OCI-LY7 (cell line): ENCODE results near the gene OXCT1. TPM values are rescaled to one million over a fixed set of nuclear protein-coding genes. Genes with fewer than 3 reads are reported as not detected.

ENCODE experiments used
- BruUV-seq: library from RNA; stranded (reverse); fragments of 400-500 nt; replicated peaks from 2 replicates; lab custom pipeline; 2021; lab: Mats Ljungman, UMichigan
- CTCF ChIA-PET: fragments of 300-600 bp; sonication (Branson Sonifier 250); formaldehyde crosslinking; loops from one replicate; lab custom pipeline; 2022; ENCODE audit warnings: antibody characterized with exemption; ENCODE audit not compliant: unreplicated experiment; lab: Charles Lee
- POLR2A ChIA-PET: fragments of 300-600 bp; sonication (Branson Sonifier 250); formaldehyde crosslinking; loops from one replicate; lab custom pipeline; 2022; ENCODE audit warnings: antibody characterized with exemption; lab: Charles Lee
- DNase-seq: peaks from one replicate; pipeline ENCODE4 v3.0.0-alpha.2; 2015; ENCODE audit warnings: low spot score
- H2AFZ ChIP-seq: fragments of 200-600 bp; sonication (generic), shearing (Covaris generic); 2 replicates; pipeline ENCODE4 v1.6.1; 2014; ENCODE audit warnings: mild to moderate bottlenecking, antibody characterized with exemption, low read length, moderate library complexity
- H3K27ac ChIP-seq: fragments of 200-600 bp; sonication (generic); 2 replicates; pipeline ENCODE4 v1.5.1; 2014; ENCODE audit warnings: mixed run types, low read depth, mild to moderate bottlenecking, moderate library complexity, low read length, inconsistent platforms; ENCODE audit not compliant: poor library complexity, severe bottlenecking
- H3K36me3 ChIP-seq: fragments of 200-600 bp; sonication (generic); 2 replicates; pipeline ENCODE4 v1.6.1; 2014; ENCODE audit warnings: mild to moderate bottlenecking, antibody characterized with exemption, low read length, moderate library complexity, mixed read lengths; ENCODE audit not compliant: insufficient read depth
- H3K4me1 ChIP-seq: fragments of 200-600 bp; sonication (generic); 2 replicates; pipeline ENCODE4 v1.5.1; 2014; ENCODE audit warnings: mild to moderate bottlenecking, low read length; ENCODE audit not compliant: insufficient read depth, poor library complexity, severe bottlenecking
- H3K4me2 ChIP-seq: fragments of 200-600 bp; sonication (generic); 2 replicates; pipeline ENCODE4 v1.6.1; 2014; ENCODE audit warnings: mild to moderate bottlenecking, low read length
- H3K4me3 ChIP-seq: fragments of 200-600 bp; sonication (generic); 2 replicates; pipeline ENCODE4 v1.5.1; 2014; ENCODE audit warnings: mild to moderate bottlenecking, low read depth, low read length; ENCODE audit not compliant: poor library complexity, severe bottlenecking
- H3K79me2 ChIP-seq: fragments of 200-600 bp; sonication (generic); 2 replicates; pipeline ENCODE4 v1.6.1; 2016; ENCODE audit warnings: low read depth, mild to moderate bottlenecking, low read length, moderate library complexity, mixed read lengths; ENCODE audit not compliant: insufficient read depth
- H3K9me2 ChIP-seq: fragments of 200-600 bp; sonication (generic); 2 replicates; pipeline ENCODE4 v1.6.1; 2016; ENCODE audit warnings: mild to moderate bottlenecking, low read length, mixed read lengths; ENCODE audit not compliant: insufficient read depth
- H3K9me3 ChIP-seq: fragments of 200-600 bp; sonication (generic); 2 replicates; pipeline ENCODE4 v1.6.1; 2014; ENCODE audit warnings: mild to moderate bottlenecking, mixed run types, low read length, mixed read lengths
- H4K20me1 ChIP-seq: fragments of 200-600 bp; sonication (generic); 2 replicates; pipeline ENCODE4 v1.6.1; 2014; ENCODE audit warnings: mild to moderate bottlenecking, antibody characterized with exemption, low read length, moderate library complexity, mixed read lengths; ENCODE audit not compliant: insufficient read depth
- EZH2phosphoT487 ChIP-seq: fragments of 200-600 bp; sonication (generic); IDR thresholded peaks from 2 replicates; pipeline ENCODE4 v1.6.1; 2018; ENCODE audit warnings: low read depth, borderline replicate concordance, mild to moderate bottlenecking, mixed run types, antibody characterized with exemption, low read length, moderate library complexity, mixed read lengths
- intact Hi-C: fragments of 100-400 bp; cut with micrococcal nuclease; formaldehyde crosslinking; loops from one replicate; pipeline ENCODE4 v1.10.0; 2022; ENCODE audit not compliant: unreplicated experiment
- total RNA-seq, 2 experiments: library from RNA; depleted of rRNA in 1 of 2; stranded (reverse); fragments of >200 nt in 1 of 2; shearing (Covaris generic) in 1 of 2; gene quantifications; 2 replicates each; pipeline ENCODE4 v1.2.3, GENCODE V29; 2014 to 2022
- TF ChIP-seq, protein P1 (sequence below): fragments of 200-600 bp; sonication (generic); conservative IDR thresholded peaks from 2 replicates; pipeline ENCODE4 v1.5.1; 2014; ENCODE audit warnings: mild to moderate bottlenecking, antibody characterized with exemption, low read length, moderate library complexity, mixed read lengths

OXCT1 gene
- total RNA-seq, 2 experiments from 2014 or later: 27.0 to 43.4 TPM

- H3K9me2 ChIP-seq: no peaks in the 10 kb centered on the region
- no peak overlapping the region for H3K4me2 ChIP-seq
- intact Hi-C loops: no loop called here
- H3K36me3 ChIP-seq: peaks cover 9% of the 10 kb centered on the region; the same call in 1 of the 2 replicates
- DNase-seq: no peak
- TF ChIP-seq EZH2phosphoT487: no peak
- TF ChIP-seq, protein P1, sequence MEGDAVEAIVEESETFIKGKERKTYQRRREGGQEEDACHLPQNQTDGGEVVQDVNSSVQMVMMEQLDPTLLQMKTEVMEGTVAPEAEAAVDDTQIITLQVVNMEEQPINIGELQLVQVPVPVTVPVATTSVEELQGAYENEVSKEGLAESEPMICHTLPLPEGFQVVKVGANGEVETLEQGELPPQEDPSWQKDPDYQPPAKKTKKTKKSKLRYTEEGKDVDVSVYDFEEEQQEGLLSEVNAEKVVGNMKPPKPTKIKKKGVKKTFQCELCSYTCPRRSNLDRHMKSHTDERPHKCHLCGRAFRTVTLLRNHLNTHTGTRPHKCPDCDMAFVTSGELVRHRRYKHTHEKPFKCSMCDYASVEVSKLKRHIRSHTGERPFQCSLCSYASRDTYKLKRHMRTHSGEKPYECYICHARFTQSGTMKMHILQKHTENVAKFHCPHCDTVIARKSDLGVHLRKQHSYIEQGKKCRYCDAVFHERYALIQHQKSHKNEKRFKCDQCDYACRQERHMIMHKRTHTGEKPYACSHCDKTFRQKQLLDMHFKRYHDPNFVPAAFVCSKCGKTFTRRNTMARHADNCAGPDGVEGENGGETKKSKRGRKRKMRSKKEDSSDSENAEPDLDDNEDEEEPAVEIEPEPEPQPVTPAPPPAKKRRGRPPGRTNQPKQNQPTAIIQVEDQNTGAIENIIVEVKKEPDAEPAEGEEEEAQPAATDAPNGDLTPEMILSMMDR: no peak
- no peaks in the 10 kb centered on the region for H4K20me1 ChIP-seq
- no peaks in the 10 kb centered on the region for H3K79me2 ChIP-seq
- ChIA-PET POLR2A (interaction anchor here (1.1 kb wide), 1 partner anchor 9 kb away, joined by 7 read pairs; no protein-coding TSS in a partner anchor), CTCF (no interaction called here)
- H3K27ac ChIP-seq: no peak overlapping the region
- H2AFZ ChIP-seq: no peak overlapping the region
- H3K4me3 ChIP-seq: no peak overlapping the region
- no peaks in the 10 kb centered on the region for H3K9me3 ChIP-seq
- no peaks in the 10 kb centered on the region for H3K4me1 ChIP-seq
- no TSS peak for BruUV-seq
Observed at GRCh38 chr5:41812156-41812555, 58.1 kb downstream of the OXCT1 start.

DNA sequence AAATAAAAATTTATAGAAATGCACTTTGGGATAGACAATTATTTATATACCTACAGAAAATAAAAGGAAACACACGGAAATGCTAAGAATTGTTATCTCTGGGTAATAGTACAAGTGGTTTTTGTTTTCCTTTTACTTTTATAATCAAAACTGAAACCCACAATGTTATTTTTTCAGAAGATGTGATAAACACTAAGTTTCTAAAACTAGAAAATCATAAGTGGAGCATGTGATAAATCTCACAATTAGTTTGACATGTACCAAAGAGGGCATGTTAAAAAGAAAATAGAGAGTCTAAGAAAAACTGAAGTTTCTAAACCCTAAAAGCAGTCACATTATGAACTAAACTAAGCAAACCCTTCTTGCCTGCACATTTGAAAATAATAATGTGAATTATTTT, 61.1 kb downstream of the OXCT1 start:
- no peaks in the 10 kb centered on the region for H4K20me1 ChIP-seq
- H3K9me2 ChIP-seq: no peaks in the 10 kb centered on the region
- no peaks in the 10 kb centered on the region for H3K79me2 ChIP-seq
- H3K27ac ChIP-seq: no peak overlapping the region
- intact Hi-C loops: no loop called here
- H3K9me3 ChIP-seq: no peaks in the 10 kb centered on the region
- no TSS peak for BruUV-seq
- CTCF ChIA-PET: no interaction called here
- POLR2A ChIA-PET: no interaction called here
- no peak overlapping the region for H2AFZ ChIP-seq
- H3K4me3 ChIP-seq: no peak overlapping the region
- peaks cover 39% of the 10 kb centered on the region for H3K36me3 ChIP-seq
- TF ChIP-seq EZH2phosphoT487: no peak
- TF ChIP-seq, protein P1: no peak
- H3K4me1 ChIP-seq: no peaks in the 10 kb centered on the region
- no peak for DNase-seq
- H3K4me2 ChIP-seq: no peak overlapping the region

DNA sequence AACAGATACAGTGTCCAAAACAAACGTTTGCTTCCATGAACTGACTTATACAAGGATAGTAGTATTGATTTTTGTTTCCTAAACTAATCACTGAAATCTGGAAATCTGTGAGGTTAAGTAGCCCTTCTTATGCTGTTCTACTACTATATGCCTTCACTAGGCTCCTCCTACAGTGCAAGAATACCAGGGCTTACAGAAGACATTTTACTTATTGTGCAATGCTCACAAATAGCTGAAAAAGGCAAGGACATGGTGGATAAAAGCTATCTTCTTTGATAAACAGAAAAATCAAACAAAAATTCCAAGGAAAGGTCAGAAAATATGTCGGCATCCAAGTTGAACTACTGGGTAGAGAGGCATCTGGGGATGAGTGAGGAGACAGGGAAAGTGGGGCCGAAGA, 61.9 kb downstream of the OXCT1 start:
- H3K9me2 ChIP-seq: no peaks in the 10 kb centered on the region
- no peaks in the 10 kb centered on the region for H4K20me1 ChIP-seq
- no peak for TF ChIP-seq EZH2phosphoT487
- TF ChIP-seq, protein P1: no peak
- intact Hi-C loops: no loop called here
- no peak overlapping the region for H3K27ac ChIP-seq
- no peak for DNase-seq
- ChIA-PET POLR2A (interaction anchor here (1.1 kb wide), 1 partner anchor 15 kb away, joined by 6 read pairs; no protein-coding TSS in a partner anchor), CTCF (no interaction called here)
- peaks cover 42% of the 10 kb centered on the region for H3K36me3 ChIP-seq
- H3K4me3 ChIP-seq: no peak overlapping the region
- BruUV-seq: no TSS peak
- no peaks in the 10 kb centered on the region for H3K79me2 ChIP-seq
- H2AFZ ChIP-seq: no peak overlapping the region
- H3K4me2 ChIP-seq: no peak overlapping the region
- no peaks in the 10 kb centered on the region for H3K4me1 ChIP-seq
- no peaks in the 10 kb centered on the region for H3K9me3 ChIP-seq
